MCF 10A (cell line): Measurements from ENCODE around the gene PPFIA4. TPM values are rescaled to one million over a fixed set of nuclear protein-coding genes. Genes with fewer than 3 reads are reported as not detected.

Experiments used
- BruUV-seq: library from RNA; stranded (reverse); fragments of 400-500 nt; replicated peaks from 2 replicates; lab custom pipeline; 2021; lab: Mats Ljungman, UMichigan
- CTCF ChIA-PET: fragments of 300-600 bp; sonication (Branson Sonifier 250); formaldehyde crosslinking; extraction: SDS; loops from one replicate; lab custom pipeline; 2021; ENCODE audit warnings: antibody characterized with exemption, inconsistent platforms; lab: Yijun Ruan, JAX
- POLR2A ChIA-PET: fragments of 300-600, 350-650 bp; sonication (Branson Sonifier 250); formaldehyde crosslinking; extraction: SDS; loops from one replicate; lab custom pipeline; 2020; ENCODE audit warnings: antibody characterized with exemption, inconsistent platforms; lab: Yijun Ruan, JAX
- DNase-seq: peaks from one replicate; pipeline ENCODE4 v3.0.0-alpha.2; 2018; ENCODE audit not compliant: unreplicated experiment
- H3K27ac Mint-ChIP-seq: one replicate; pipeline ENCODE4 v1.8.0; 2022; ENCODE audit warnings: mild to moderate bottlenecking, low read depth, mixed read lengths; ENCODE audit not compliant: unreplicated experiment
- H3K27me3 Mint-ChIP-seq: one replicate; pipeline ENCODE4 v1.8.0; 2022; ENCODE audit warnings: mixed read lengths; ENCODE audit not compliant: insufficient read depth, unreplicated experiment
- H3K36me3 Mint-ChIP-seq: one replicate; pipeline ENCODE4 v1.8.0; 2022; ENCODE audit warnings: mild to moderate bottlenecking, moderate library complexity, mixed read lengths; ENCODE audit not compliant: insufficient read depth, unreplicated experiment
- H3K4me1 Mint-ChIP-seq: one replicate; pipeline ENCODE4 v1.8.0; 2022; ENCODE audit warnings: mixed read lengths; ENCODE audit not compliant: insufficient read depth, unreplicated experiment
- H3K4me3 Mint-ChIP-seq: one replicate; pipeline ENCODE4 v1.8.0; 2022; ENCODE audit warnings: mild to moderate bottlenecking, moderate library complexity, mixed read lengths; ENCODE audit not compliant: unreplicated experiment
- H3K9me3 Mint-ChIP-seq: one replicate; pipeline ENCODE4 v1.8.0; 2022; ENCODE audit warnings: mixed read lengths; ENCODE audit not compliant: unreplicated experiment
- intact Hi-C: fragments of 100-400 bp; cut with micrococcal nuclease; formaldehyde crosslinking; loops from 2 replicates; pipeline ENCODE4 v1.14.1; 2022
- total RNA-seq: library from RNA; stranded (reverse); gene quantifications from 2 replicates; pipeline ENCODE4 v1.2.3, GENCODE V29; 2022
- TF ChIP-seq, protein P1 (sequence below): fragments of 200-600 bp; IDR thresholded peaks from one replicate; pipeline ENCODE4 v1.8.0; 2022; ENCODE audit warnings: antibody characterized with exemption, mild to moderate bottlenecking; ENCODE audit not compliant: unreplicated experiment

PPFIA4 gene
- total RNA-seq, 1 experiment from 2014 or later: 0.16 TPM

DNA sequence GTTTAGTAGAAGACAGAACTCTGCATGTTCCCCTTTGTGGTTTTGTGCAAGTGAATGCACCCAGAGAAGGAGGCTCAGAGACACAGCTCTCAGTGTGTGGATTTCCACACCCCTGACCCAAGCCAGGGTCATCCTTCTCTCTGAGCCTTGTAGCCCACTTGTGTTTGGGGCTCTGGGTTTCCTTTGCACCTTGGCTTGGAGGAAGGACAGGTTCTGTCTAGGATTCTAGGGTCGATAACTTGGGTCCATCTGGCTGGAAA lies 32.3 kb downstream of the PPFIA4 start:
- POLR2A ChIA-PET: no interaction called here
- no peak overlapping the region for H3K4me3 Mint-ChIP-seq
- TF ChIP-seq, protein P1, sequence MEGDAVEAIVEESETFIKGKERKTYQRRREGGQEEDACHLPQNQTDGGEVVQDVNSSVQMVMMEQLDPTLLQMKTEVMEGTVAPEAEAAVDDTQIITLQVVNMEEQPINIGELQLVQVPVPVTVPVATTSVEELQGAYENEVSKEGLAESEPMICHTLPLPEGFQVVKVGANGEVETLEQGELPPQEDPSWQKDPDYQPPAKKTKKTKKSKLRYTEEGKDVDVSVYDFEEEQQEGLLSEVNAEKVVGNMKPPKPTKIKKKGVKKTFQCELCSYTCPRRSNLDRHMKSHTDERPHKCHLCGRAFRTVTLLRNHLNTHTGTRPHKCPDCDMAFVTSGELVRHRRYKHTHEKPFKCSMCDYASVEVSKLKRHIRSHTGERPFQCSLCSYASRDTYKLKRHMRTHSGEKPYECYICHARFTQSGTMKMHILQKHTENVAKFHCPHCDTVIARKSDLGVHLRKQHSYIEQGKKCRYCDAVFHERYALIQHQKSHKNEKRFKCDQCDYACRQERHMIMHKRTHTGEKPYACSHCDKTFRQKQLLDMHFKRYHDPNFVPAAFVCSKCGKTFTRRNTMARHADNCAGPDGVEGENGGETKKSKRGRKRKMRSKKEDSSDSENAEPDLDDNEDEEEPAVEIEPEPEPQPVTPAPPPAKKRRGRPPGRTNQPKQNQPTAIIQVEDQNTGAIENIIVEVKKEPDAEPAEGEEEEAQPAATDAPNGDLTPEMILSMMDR: no peak

DNA sequence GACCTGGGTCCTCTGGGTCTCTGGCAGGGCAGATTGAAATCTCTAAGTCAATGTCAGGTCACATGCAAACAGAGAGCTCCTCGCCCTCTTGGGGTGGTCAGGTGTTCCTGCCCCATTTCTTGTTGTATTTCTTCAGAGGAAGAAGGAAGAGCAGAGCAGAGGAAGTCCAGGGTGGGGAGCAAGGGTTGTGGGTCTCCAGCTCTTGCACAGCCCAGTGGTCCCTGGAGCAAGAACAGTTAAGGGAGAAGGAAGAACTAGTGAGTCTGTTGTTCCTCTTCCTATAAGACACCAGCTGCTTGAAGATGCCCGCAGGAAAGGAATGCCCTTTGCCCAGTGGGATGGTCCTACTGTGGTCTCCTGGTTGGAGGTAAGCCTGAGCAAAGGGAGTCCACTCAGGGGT lies 33.2 kb downstream of the PPFIA4 start:
- no peak overlapping the region for H3K4me3 Mint-ChIP-seq
- H3K36me3 Mint-ChIP-seq: no peaks in the 10 kb centered on the region
- CTCF ChIA-PET: interaction anchor here (0.5 to 22.5 kb wide), 5 partner anchors 11 to 208 kb away, joined by 3 to 250 read pairs (median 5); no protein-coding TSS in a partner anchor
- no peaks in the 10 kb centered on the region for H3K4me1 Mint-ChIP-seq
- POLR2A ChIA-PET: interaction anchor here (0.7 kb wide), 1 partner anchor 25 kb away, joined by 3 read pairs; no protein-coding TSS in a partner anchor
- intact Hi-C loops: no loop called here
- H3K27ac Mint-ChIP-seq: no peak overlapping the region
- DNase-seq: no peak
- no peaks in the 10 kb centered on the region for H3K9me3 Mint-ChIP-seq
- H3K27me3 Mint-ChIP-seq: peaks cover 21% of the 10 kb centered on the region
- no TSS peak for BruUV-seq
- TF ChIP-seq, protein P1: no peak

More for the DNA sequence above, 32.3 kb downstream of the PPFIA4 start:
- no TSS peak for BruUV-seq
- peaks cover 21% of the 10 kb centered on the region for H3K27me3 Mint-ChIP-seq
- DNase-seq: no peak
- CTCF ChIA-PET: interaction anchor here (0.6 to 22.5 kb wide), 7 partner anchors 16 to 278 kb away, joined by 3 to 250 read pairs (median 5); no protein-coding TSS in a partner anchor
- no peak overlapping the region for H3K27ac Mint-ChIP-seq
- no peaks in the 10 kb centered on the region for H3K36me3 Mint-ChIP-seq
- H3K9me3 Mint-ChIP-seq: no peaks in the 10 kb centered on the region
- intact Hi-C loops: no loop called here
- no peaks in the 10 kb centered on the region for H3K4me1 Mint-ChIP-seq

DNA sequence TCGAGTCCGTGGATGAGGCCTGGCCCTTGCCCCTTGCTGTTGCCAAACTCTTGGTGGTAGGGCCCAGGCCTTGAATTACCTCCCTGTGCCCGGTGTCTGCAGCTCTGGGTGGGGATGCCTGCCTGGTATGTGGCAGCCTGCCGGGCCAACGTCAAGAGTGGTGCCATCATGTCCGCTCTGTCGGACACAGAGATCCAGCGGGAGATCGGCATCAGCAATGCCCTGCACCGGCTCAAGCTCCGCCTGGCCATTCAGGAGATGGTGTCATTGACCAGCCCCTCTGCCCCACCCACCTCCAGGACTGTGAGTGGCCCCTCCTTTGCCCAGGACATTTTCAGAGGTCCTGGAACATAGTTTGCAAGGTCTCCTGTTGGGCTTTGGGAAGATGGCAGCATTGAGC lies 33.8 kb downstream of the PPFIA4 start:
- H3K4me3 Mint-ChIP-seq: no peak overlapping the region
- no TSS peak for BruUV-seq
- H3K9me3 Mint-ChIP-seq: no peaks in the 10 kb centered on the region
- TF ChIP-seq, protein P1: no peak
- ChIA-PET CTCF (interaction anchor here (0.6 to 22.5 kb wide), 2 partner anchors 18 to 26 kb away, joined by 5 to 250 read pairs; no protein-coding TSS in a partner anchor), POLR2A (no interaction called here)
- no peaks in the 10 kb centered on the region for H3K36me3 Mint-ChIP-seq
- peaks cover 21% of the 10 kb centered on the region for H3K27me3 Mint-ChIP-seq
- no peaks in the 10 kb centered on the region for H3K4me1 Mint-ChIP-seq
- no peak overlapping the region for H3K27ac Mint-ChIP-seq
- DNase-seq: no peak
- intact Hi-C loops: no loop called here

DNA sequence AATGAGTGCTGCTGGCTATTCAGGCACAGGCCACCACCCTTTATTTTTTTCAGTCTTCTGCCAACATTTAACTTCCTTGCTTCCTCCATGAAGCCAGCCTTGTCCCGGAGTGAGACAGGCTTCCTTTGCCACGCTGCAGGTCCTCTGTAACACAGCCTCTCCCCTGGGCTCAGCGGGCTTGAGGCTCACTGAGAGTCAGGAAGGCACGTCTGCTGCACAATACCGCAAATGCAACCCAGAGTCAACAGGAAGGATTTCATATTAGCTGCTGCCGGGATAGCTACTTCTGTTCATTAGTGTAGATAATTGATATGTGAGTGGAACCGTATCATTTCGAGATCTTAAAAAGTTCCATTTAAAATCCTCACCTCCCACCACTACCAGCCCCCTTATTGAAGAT lies 37.0 kb downstream of the PPFIA4 start:
- TF ChIP-seq, protein P1: no peak
- DNase-seq: no peak
- peaks cover 3% of the 10 kb centered on the region for H3K27me3 Mint-ChIP-seq
- H3K9me3 Mint-ChIP-seq: no peaks in the 10 kb centered on the region
- ChIA-PET POLR2A (interaction anchor here (0.6 kb wide), 1 partner anchor 189 kb away, joined by 4 read pairs; no protein-coding TSS in a partner anchor), CTCF (interaction anchor here (1.5 to 22.5 kb wide), 4 partner anchors 9 to 152 kb away, joined by 4 to 250 read pairs (median 6); no protein-coding TSS in a partner anchor)
- BruUV-seq: no TSS peak
- no peak overlapping the region for H3K27ac Mint-ChIP-seq
- no peaks in the 10 kb centered on the region for H3K4me1 Mint-ChIP-seq
- no peak overlapping the region for H3K4me3 Mint-ChIP-seq
- intact Hi-C loops: no loop called here
- H3K36me3 Mint-ChIP-seq: no peaks in the 10 kb centered on the region
